Stimulated activated CD4-positive, alpha-beta T cell treated with anti-CD3 and anti-CD28 coated beads, Interleukin-15, amount 100 ng/mL, for 1 hour (primary cell): Measurements from ENCODE around the gene BTNL9.
"Not testable (repeated sequence)": the region's sequence is repeated elsewhere in the genome, so short reads cannot be mapped to it uniquely, and the experiment has no call there.

Experiments used
- DNase-seq, 2 donors: peaks; one replicate each; pipeline ENCODE4 v3.0.0-alpha.2; 2020; ENCODE audit warnings: low read depth in 1 of 2, low spot score in 1 of 2

BTNL9 gene

DNA sequence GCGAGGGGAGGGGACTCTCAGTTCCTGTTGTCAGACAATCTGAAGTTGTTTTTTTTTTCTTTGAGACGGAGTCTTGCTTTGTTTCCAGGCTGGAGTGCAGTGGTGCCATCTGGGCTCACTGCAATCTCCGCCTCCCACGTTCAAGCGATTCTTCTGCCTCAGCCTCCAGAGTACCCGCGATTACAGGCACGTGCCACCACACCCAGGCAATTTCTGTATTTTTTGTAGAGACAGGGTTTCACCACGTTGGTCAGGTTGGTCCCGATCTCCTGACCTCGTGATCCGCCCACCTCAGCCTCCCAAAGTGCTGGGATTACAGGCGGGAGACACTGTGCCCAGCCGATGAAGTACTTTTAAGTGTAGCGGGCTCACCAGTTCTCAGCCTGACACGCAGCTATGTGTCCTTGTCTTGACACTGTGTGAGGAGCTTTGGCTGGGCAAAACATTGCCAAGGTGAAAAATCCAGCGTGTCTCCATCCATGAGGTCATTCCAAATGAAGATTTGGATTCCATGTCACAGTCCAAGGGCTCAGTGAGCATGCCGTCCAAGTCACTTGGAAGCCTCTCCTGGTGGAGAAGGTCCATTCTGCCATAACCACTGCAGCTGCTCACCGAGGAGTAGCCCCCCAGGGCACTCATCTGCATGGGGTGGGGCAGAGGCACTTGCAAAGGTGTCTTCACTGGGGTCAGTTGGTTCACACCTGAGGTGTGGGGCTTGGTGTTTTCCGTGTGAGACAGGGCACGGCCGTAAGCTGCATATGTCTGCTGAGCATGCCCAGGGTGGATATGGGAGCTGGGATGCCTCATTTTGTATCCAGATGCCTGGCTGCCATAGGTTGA, 58.9 kb downstream of the BTNL9 start:
- DNase-seq, result no peak

DNA sequence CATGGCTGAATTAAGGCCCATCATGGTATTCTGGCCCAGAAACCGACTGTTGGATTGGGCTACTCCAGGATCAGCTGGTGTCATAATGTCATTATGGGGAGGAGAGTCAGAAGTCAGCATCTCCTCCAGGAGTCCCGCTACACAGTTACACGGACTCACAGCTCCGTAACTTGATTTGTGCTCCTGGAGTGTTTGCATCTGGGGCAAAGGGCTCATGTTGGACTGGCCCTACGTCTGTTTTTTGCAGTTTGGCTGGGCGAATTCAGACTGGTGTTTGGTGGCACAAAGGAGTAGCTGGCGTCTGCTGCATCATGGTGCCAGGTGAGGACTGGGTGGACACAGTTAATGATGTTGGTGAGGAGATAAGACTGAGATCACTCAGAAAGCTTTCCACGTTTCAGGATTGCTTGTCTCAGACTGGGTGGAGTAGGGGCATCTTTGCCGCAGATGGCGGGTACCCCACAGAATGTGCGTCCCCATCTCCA, 59.6 kb downstream of the BTNL9 start:
- no peak for DNase-seq

DNA sequence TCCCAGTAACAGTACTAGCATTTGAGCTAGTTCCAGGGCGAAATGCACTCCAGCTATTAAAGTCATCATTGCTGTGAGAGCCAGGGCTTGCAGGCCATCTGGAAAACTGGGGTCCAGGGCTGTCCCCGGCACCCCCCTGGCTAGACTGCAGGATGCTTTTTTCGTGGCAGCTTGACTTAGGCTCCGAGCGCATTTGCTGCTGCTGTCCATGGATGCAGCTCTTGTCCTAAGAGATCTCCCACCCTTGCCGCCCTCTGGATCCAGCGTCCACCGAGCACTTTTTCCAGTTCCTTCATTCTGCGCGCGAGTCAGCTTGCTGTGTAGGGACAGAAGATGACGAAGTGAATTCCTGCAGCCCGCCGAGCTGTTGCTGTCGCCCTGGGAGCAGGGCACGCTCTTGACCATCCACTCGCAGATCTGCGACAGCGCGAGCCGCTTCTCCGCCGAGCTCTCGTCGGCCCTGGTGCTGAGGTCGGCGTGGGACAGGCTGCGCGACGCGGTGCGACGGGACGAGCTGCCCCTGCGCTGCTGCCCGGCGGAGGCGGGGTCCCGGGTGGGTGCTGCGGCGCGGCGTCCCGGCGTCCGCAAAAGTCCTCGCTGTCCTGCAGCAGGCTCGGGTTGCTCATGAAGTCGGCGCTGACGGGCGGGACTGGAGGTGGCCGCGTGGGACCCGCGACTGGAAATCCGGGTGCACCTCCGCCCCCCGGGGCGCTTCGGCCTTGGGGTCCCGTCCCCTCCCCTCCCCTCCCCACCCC, 60.2 kb downstream of the BTNL9 start:
- no peak for DNase-seq

DNA sequence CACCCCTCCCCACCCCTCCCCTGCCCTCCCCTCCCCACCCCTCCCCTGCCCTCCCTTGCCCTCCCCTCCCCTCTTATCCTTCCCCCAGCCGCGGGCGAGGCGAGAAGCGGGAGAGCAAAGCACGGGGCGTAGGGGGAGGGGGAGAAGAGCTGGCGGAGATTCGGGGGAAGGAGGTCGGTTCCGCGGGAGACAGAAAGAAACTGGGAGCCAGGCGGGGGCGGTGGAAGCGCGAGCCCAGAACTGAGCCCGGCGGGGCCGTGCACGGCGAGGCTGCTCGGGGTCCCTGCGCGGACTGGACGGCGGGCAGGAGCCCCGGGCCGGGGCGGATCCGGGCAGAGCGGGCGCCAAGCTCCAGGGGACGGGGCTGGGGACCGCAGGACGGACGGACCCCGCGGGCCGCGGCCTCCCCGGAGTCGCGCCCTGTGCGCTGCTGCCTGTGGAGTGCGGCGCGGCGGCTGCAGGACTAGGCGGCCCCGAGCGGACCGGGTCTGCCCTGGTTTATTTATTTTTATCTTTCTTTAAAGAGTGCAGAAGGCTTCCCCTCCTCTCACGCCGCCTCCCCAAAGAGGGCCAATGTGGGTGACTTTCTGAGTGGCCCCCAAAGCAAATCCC, 61.1 kb downstream of the BTNL9 start:
- DNase-seq, result not testable (repeated sequence)

DNA sequence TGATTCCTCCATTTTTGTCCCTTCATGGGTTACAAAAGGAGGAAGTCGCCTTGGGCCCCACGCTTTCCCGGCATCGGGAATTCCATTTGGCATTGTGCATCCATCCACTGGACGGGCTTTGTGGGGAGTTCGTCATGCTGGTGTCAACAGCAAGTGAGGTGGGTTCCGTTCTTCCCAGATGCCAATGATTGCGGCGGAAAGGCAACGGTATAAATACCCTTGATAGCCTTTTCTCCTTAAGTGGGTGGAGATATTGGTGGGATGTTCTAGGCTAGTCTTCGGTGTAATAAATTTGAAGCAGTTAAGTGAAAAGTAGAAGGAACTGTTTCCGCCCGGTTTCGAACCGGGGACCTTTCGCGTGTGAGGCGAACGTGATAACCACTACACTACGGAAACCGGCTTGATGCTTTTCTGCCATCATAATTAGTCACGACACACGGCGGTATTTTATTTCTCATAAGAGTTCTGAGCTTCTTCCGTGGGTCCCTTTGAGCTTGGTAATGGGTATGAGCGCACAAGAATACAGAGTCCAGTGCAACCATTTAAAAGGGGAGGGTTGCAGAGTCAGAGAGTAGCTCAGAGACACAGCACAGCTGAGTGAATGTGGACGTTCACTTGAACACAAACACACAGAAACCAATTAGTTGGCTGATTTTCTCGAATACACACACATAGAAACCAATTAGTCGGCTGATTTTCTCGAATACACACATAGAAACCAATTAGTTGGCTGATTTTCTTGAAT, 62.0 kb downstream of the BTNL9 start:
- DNase-seq, result not testable (repeated sequence)

DNA sequence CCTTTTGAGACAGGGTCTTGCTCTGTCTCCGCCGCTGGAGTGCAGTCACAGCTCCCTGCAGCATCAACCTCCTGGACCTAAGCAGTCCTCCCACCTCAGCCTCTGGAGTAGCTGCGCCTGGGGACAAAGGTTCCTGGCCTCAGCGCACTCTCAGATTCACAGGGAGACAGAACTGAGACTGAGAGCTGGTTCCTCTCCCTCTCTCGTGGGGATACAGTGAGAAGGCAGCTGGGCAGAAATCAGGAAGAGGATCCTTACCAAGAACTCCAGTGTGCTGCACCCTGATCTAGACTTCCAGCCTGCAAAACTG, 64.1 kb downstream of the BTNL9 start:
- not testable (repeated sequence) for DNase-seq

DNA sequence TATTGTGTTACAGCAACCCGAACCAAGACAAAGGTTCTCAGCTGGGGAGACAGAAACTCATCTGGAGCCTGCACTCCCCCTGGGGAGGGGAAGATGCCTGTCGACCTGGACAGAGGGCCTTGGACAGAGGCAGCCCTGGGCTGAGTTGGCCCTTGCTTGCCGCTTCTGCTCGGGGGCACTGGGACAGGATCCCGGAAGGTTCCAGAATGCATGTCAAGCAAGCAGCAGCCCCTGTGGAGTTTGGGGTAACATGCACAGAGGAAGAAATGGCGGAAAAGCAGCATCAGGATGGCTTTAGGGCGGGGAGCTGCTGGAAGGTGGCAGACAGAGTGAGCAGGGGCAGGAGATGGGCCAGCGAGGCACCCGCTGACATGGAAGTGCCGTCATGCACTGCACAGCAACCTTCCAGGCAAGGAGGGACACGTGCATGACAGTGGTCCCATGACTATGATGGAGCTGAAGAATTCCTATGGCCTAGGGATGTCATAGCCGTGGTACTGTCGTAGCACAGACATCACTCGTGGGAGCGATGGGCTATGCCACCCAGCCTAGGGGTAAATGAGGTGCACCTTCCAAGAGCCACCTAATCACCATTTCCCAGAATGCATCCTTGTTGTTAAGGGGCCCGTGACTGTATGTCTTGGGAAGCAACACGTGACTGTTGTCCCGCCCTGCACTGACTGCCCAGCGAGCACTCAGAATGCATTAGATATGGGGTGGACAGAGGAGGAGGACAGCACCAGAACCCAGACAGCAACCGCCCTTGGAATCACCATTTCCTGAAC, 64.7 kb downstream of the BTNL9 start:
- not testable (repeated sequence) for DNase-seq

DNA sequence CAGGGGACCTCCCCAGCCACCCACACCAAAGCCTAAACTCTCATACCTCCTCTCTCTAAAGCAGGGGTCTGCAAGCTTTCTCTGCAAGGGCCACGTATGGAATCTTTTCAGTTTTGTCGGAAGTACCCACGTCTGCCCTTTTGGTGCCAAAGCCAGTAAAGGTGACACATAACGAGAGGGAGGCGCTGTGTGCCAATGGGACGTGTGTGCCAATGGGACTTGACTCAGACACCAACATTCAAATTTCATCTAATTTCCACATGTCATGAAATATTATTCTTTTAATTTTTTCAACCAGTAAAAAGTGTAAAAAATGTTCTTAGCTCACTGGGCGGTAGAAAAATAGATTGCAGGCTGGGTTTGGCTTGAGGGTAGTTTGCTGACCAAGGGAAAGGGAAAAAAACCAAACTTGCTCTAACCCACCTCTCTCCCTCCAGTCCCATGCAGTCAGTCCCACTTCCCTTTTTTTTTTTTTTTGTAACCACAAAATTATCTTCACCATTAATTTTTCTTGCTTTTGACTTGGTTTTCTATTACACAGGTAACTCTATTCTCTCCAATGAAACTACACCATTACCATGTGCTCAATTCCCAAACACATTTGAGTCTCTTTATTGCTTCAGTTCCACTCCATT, 65.4 kb downstream of the BTNL9 start:
- no peak for DNase-seq

DNA sequence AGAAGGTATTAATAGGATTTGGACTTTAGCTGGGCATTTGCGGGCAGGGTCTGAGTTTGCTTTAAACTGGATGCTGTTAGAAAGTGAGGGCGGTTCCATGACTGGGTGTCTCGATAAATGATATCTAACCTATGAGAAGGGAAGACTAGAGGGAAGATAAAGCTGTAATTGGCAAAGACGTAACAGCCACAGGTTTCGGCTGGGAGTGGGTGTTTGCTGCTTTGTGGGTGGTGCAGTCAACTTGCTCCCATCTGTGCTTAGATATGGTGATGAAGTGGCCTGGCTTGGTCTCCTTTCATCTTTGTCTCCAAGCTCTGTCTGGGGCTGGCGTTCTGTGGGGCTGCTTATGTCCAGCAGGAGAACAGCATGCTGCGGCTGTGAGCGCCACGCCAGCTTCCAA, 67.6 kb downstream of the BTNL9 start:
- DNase-seq, result no peak

DNA sequence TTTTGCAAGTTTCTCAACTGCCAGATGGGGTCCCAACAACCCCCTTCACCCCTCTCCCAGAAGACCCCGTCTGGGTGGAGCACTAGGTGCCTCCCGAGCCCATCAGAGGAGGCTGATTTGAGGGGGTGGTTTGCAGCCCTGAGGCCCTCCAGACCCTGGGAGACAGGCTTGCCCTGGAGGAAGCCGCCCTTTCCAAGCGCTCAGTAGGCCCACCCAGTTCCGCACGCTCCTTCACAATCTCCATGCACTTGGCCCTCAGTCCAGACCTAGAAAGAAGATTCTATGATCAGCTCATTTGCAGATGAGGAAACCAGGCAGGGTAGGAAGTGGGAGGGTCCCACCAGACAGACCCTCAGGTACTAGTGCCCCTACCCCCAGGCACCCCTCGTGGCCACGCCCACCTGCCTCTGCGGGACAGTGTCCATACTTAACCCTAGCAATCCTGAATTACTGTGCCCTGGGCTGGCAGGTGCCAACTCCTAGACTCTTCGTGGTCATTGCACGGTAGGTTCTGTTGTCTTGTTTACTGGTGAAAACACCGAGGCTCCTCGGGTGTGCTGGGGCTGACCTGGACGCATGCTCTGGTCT, 68.6 kb downstream of the BTNL9 start:
- DNase-seq, result no peak

DNA sequence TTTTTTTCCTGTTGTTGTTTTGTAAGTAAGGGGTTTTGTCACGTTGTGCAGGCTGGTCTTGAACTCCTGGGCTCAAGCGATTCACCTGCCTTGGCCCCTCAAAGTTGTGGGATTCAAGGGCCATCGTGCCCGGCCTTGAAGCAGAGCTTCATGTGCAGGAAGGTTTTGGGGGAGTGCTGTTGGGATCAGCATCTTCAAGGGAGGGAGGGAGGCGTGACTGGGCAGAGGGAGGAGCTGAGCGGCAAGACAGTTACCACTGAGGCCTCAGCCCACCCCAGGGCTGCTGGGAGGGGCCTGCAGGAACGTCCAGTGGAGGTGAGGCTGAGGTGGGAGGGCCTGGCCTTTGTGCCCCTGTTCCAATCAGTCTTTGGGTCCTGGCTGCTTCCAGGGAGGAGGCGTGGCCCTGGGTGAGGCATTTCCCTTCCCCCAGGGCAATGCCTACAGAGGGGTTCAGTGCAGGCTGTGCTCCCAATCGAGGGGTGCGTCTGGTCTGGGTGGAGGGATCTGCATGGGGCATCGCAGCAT, 69.5 kb downstream of the BTNL9 start:
- no peak for DNase-seq

DNA sequence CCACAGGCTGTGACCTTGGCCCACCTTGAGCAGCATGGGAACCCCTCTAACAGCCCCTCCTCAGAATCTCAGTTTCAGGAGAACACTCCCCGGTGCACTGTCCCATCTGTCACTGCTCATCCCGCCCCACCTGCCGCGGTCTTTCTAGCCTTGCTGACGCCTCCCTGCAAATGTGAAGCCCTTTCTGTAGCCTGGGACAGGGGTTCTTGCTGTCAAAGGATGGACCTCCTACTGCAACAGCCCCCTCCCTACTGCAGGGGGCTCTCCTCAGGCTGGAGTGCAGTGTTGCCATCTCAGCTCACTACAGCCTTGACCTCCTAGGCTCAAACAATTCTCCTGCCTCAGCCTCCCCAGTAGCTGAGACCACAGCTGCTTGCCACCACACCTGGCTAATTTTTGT, 70.9 kb downstream of the BTNL9 start:
- no peak for DNase-seq
